ENCODE measurements around the gene PDE6G.
"Not testable (repeated sequence)": the region's sequence is repeated elsewhere in the genome, so short reads cannot be mapped to it uniquely, and the experiment has no call there.

Gene PDE6G

DNA sequence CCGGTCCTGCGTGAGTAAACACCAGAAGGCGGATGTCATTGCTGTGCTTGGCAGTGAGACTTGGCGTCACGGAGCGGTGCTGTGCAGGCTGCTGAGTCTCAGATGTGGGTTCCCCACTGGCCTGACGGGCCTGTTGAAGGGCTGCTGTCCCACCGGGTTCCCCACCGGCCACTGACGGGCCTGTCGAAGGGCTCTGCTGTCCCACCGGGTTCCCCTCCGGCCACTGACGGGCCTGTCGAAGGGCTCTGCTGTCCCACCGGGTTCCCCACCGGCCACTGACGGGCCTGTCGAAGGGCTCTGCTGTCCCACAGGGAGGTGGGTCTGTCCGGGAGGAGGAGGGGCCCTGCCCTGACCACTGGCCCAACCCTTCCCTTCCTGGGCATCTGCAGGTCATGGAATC, 30.3 kb upstream of the PDE6G start:
- no peak for DNase-seq

DNA sequence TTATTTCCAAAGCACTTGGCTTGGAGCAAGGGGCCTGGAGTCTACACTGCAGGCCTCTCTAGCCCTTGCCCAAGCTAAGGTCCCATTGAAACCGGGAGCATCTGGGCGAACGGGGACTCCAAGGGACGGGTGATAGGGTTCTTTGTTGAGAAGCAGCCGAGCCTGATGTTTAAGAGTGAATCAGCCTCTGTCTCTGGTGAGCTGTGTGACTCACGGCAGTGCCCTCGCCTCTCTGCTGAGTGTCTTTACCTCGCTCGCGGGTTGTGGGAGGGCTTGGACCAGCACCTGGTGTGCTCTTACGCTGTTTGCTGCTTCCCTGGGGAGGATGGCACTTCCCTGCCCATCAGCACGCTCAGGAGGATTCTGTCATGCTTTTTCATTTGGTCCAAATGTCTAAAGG, 28.8 kb upstream of the PDE6G start:
- no peak for DNase-seq

DNA sequence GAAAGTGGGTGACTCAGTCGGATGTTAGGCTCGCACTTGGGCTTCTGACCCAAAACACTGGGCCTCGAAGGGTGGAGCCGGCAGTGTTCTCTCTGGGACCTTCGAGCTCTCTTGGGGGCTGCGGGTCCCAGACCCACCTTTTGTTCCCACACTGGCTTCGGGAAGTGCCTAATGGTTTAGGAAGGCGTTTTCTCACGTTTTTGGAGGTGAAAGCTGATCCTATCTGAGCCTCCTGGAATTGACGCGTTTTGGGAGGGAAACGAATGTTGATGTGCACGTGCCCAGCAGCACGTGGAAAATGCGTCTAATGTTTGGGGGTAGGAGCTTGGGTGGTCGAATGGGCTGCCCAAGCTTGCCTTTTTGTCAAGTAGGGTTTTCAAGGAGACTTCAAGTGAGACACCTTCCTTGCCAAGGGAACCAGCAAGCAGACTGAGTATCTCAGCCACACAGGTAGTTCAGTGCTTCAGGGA, 28.1 kb upstream of the PDE6G start:
- no peak for DNase-seq

DNA sequence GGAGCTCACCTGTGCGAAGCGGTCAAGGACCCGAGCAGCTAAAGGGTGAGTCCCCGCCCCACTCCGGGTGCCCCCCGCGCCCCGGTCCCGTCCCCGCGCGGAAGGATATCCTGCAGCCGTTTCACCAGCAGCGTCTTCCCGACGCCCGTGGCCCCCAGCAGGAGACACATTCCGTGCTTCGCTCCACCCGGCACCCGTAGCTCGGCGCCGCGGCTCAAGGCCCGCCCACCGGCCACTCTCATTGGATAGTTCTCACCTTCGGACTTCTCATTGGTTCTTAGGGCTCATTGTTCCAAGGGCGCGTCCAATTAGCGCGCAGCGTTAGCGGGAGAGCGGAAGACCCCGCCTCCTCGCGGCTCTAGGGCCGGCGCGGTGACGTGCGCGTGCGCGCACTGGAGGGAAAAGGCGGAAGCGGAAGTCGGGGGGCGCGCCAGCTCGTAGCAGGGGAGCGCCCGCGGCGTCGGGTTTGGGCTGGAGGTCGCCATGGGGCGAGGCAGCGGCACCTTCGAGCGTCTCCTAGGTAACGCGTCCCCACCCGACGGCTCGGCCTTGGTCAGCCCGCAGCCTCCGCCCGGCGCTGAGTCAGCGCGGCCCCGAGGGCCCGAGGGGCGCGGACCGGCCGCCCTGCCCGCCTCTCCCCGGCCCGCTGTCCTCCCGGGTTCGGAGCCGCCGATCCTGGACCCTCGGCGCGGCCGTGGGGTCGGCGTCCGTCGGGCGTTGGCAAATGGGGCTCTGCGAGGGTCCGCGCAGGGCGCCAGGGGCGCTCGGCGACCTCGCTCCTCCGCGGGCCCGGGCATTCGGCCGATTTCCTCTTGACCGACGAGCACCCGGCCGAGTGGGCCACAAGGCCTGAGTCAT, 27.5 kb upstream of the PDE6G start, which contains the start of the genes ARL16 and HGS:
ARL16 (minus strand) TSS at position 214 of the 858 bp plus-strand sequence; CDS start at position 170, 44 bp downstream.
HGS (plus strand) TSS at position 428 of the 858 bp plus-strand sequence; CDS start at position 484, 56 bp downstream.
- DNase-seq, result peak; percentile 96

- DNase-seq, result no peak
These were observed 26.9 kb upstream of the PDE6G start for GRCh38 chr17:81683208-81683583.

GRCh38 chr17:81682565-81683207, 26.3 kb upstream of the PDE6G start:
- no peak for DNase-seq

- DNase-seq, result no peak
These were observed 25.3 kb upstream of the PDE6G start for GRCh38 chr17:81681672-81682071.

DNA sequence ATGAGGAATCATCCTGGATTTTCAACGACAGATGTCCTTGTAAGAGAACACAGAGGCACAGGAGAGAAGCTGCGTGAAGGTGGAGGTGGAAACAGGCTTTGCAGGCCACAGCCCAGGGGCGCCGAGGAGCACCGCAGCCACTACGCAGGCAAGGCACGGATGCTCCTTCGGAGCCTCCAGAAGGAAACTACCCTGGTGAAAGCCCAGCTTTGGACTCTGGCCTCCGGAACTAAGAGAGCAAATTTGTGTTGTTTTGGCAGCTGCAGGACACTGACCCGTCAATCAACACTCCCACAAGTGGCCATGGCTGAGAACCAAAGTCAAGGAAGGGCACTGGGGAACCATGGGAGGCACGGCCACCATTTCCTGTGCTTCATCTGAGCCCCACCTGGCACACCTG, 23.8 kb upstream of the PDE6G start:
- DNase-seq, result no peak

DNA sequence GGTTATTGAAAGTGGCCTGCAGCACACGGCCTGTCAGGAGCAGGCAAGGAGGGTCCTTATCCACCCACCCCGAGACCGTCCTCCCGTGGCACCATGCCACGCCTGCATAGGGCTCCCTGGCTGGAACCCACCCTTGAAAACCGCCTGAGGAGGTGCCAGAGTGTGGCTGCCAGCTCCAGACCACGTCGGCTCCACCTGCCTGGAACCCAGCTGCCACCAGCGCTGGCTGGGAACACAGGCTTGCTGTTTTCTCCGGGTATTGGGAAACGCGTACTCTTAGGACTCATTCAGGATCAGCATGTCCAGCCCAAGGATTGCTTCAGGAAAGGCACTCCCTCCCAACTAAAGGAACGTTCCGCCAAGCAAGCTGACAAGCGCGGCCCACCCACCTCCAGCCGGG, 20.6 kb upstream of the PDE6G start:
- no peak for DNase-seq

DNA sequence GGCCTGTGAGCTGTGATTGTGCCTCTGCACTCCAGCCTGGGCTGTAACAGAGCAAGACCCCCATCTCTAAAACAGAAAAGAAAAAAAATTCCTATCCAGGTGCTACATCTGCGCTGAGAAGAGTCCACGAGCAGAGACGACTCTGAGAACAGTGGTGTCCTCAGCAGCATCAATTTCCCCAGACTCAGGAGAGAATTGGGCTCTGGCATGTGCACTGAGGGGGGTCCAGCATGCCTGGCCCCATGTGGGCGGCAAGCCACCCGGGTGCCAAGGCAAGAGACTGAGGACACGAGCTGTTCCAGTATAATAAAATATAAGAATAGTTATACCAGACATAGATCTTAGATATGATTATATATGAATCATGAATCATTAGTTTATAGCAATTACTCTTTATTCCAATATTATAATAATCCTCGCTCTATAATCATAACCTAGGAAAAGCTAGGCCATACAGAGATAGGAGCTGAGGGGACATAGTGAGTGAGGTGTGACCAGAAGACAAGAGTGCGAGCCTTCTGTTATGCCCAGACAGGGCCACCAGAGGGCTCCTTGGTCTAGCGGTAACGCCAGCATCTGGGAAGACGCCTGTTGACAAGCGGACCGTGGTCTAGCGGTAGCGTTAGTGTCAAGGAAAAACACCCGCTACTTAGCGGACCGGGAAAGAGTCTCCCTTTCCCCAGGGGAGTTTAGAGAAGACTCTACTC, 19.3 kb upstream of the PDE6G start:
- not testable (repeated sequence) for DNase-seq

DNA sequence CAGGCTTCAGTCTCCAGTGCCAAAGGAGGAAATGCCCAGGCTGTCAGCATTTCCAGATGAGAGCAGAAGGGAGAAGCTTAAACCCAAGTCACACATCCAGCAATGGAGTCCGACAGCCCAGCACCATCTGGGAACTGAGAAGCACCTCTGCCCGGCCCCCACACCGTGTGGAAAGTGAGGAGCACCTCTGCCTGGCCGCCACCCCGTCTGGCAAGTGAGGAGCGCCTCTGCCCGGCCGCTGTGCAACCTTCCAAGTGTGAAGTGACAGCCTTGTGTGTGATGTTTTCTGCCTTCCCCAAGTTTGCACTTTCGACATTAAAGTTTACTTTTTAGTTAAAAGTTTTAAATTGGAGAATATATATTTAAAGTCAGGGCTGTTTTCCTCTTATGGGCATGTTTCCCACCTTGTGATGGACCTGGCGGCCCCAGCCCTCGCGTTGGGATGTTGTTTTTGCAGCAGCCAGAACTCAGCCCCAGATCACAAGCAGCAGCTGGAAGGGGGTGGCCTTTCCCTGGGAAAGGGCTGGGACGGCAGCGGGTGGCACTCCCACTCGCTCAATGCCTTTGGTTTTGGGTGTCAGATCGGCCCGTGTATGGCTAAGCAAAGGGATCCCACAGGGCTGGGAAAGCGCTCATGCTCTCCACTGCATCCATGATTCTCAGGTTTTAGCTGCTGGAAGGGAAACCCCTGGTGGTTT, 17.4 kb upstream of the PDE6G start:
- DNase-seq, result no peak

DNA sequence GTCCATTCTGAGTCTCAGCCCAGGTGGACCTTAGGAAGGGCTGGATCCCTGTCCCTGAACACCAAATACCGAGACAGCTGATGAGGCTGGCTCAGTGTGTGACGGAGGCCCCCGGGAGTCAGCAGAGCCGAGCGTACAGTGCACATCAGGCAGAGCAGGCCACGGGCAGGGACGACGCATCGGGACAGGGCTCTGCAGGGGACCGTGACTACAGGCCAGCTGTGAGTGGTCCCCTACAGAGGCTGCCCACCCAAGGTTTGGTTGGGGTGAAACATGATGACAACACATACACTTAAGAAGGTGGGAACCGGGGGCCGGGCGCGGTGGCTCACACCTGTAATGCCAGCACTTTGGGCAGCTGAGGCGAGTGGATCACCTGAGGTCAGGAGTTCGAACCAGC, 16.6 kb upstream of the PDE6G start:
- DNase-seq, result no peak

DNA sequence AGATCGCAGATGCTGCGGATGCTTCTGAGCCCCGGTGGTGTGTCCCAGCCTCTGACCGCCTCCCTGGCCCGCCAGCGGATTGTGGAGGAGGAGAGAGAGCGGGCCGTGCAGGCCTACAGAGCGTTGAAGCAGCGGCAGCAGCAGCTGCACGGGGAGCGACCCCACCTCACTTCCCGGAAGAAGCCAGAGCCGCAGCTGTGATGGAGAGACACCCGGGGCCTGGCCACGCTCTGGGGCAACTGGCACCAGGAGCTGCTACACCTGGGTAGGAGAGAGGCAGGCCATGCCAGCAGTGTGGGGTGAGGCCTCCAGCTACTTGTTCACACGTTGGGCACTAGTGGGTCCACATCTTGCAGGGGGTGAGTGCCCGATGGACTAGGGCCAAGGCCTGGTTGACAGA, 16.2 kb upstream of the PDE6G start:
- DNase-seq, result no peak

DNA sequence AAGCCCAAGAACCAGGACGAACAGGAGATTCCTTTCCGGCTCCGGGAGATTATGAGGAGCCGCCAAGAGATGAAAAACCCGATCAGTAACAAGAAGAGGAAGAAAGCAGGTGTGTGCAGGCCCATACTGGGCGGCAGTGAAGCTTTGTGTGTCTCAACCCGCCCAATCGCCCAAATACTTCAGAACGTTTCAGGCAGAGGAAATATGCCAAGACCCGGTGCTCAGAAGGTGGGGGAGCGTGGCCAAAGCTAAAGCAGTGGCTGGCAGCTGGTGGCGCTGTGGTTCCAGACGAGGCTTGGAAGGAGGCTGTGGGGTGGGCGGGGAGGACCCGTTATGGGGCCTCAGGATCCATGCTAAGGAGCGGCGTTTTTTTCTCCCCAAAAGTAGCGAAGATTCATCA, 11.4 kb upstream of the PDE6G start:
- DNase-seq, result no peak

GRCh38 chr17:81666342-81667191, 10.2 kb upstream of the PDE6G start, which contains the start of the genes CCDC137 and OXLD1:
Gene CCDC137, plus strand, starts transcription at chr17:81666737. Its CDS starts 30 bp downstream, at chr17:81666767.
Gene OXLD1, minus strand, starts transcription at chr17:81666605. Its CDS starts 28 bp downstream, at chr17:81666577.
- peak; percentile 77 for DNase-seq

- peak; percentile 71 for DNase-seq
These were observed 9.7 kb upstream of the PDE6G start for GRCh38 chr17:81666092-81666341.

DNA sequence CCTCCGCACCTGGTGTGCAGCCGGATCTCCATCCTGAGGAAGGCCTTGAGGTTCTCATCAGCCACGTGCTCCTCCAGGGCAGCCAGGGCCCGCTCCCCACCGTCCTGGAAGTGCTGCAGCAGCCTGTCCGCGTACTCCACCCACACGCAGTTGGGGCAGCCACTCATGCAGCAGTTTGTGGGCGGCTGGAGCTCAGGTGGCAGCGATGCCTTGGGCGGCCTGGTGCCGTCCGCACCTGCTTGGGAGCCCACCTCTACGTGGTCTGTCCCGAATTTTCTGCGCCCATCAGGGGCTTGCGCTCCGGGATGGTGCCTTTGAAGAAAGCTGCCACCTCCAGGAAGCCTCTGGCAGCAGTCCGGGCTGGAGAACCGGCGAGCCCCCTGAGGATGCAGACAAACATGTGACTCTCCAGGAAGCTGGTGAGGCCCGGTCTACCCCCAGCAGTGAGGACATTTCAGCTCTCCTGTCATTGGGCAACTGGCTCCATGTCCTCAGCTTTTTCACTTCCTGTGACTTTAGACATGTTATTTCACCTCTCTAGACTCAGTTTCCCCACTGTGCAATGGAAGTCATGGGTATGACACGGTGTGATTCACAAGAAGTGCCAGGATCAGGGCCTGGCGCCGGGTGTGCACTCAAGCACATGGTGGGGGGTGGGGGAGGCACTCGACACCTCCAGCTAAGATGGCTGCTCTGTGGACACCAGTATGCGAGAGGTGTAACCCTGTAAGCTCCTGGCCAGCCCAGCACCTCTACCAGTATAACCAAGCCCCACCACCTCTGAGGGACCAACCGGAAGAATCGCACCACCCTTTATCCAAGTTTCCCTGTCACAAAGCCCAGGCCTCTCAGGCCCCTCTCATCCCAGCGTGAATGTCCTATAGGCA, 9.1 kb upstream of the PDE6G start:
- peak; percentile 66 for DNase-seq

DNA sequence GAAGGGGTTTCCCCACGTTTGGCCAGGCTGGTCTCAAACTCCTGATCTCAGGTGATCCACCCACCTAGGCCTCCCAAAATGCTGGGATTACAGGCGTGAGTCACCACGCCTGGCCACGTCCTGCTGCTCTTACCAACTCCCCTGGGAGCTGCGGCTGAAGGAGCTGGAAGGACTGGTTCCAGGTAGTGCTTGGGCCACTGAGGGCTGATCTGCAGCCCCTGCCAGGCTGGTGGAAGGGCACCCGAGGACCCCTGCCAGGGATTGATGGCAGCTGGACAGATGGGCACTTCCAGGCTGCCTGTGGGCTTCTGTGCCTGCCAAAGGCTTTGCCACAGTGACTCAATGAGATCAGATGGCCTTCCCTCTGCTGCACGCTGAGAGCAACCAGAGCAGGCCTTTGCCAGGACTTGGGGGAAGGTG, 7.7 kb upstream of the PDE6G start:
- no peak for DNase-seq

GRCh38 chr17:81662002-81662401, 5.7 kb upstream of the PDE6G start:
- DNase-seq, result no peak

DNA sequence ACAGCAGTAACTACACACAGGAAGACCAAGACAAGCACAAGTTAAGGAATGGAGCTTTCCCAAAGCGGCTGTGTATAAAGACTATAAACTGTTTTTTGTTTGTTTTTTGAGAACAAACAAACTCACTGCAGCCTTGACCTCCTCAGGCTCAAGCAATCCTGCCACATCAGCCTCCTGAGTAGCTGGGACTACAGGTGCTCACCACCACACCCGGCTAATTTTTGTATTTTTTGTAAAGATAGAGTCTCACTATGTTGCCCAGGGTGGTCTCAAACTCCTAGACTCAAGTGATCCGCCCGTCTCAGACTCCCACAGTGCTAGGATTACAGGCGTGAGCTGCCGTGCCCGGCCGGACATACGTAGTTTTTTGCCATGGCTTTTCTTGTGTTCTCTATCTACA, 4.1 kb upstream of the PDE6G start:
- no peak for DNase-seq

DNA sequence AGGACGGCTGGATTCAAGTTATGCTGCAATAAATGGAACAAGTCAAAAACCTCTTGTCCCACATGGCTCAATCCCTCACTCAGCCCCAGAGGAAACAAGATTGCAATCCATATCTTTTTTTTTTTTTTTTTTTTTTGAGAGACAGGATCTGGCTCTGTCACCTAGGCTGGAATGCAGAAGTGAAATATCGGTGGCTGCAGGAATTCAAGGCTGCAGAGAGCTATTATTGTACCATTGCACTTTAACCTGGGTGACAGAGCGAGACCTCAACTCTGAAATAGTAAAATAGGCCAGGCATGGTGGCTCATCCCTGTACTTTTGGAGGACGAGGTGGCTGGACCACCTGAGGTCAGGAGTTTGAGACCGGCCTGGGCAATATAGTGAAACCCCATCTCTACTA, 2.7 kb upstream of the PDE6G start:
- no peak for DNase-seq
